HG03342 (cell line): ENCODE data around the gene MGAT1.
A peak's percentile ranks its signal among the peaks of the same experiment; 100 is the strongest.

Experiments used
- ATAC-seq: cut with Tn5 transposase; IDR thresholded peaks from one replicate; pipeline ENCODE4 v1.9.1; 2021; ENCODE audit warnings: mild to moderate bottlenecking, moderate library complexity; ENCODE audit not compliant: unreplicated experiment

MGAT1 gene

GRCh38 chr5:180824630-180825476 lies 22.2 kb upstream of the MGAT1 start:
- no peak for ATAC-seq

- no peak for ATAC-seq
Measured at GRCh38 chr5:180823940-180824629, 21.5 kb upstream of the MGAT1 start.

GRCh38 chr5:180823346-180823745 lies 20.7 kb upstream of the MGAT1 start:
- no peak for ATAC-seq

GRCh38 chr5:180821538-180821937 lies 18.9 kb upstream of the MGAT1 start:
- no peak for ATAC-seq

GRCh38 chr5:180820788-180821321 lies 18.2 kb upstream of the MGAT1 start:
- peak; percentile 80 for ATAC-seq

- ATAC-seq: no peak
Measured at GRCh38 chr5:180818677-180819341, 16.2 kb upstream of the MGAT1 start.

GRCh38 chr5:180817893-180818674 lies 15.5 kb upstream of the MGAT1 start:
- ATAC-seq: no peak

- ATAC-seq: peak; percentile 33
Measured at GRCh38 chr5:180816608-180817534, 14.3 kb upstream of the MGAT1 start.

- no peak for ATAC-seq
Measured at GRCh38 chr5:180815293-180815917, 12.8 kb upstream of the MGAT1 start.

- ATAC-seq: no peak
Measured at GRCh38 chr5:180813420-180813819, 10.8 kb upstream of the MGAT1 start.

- ATAC-seq: no peak
Measured at GRCh38 chr5:180811623-180812124, 9.1 kb upstream of the MGAT1 start.

- ATAC-seq: no peak
Measured at GRCh38 chr5:180810959-180811622, 8.5 kb upstream of the MGAT1 start.

- peak; percentile 59 for ATAC-seq
Measured at GRCh38 chr5:180810210-180810958, 7.8 kb upstream of the MGAT1 start.

- peak; percentile 61 for ATAC-seq
Measured at GRCh38 chr5:180809403-180810209, 7.0 kb upstream of the MGAT1 start.

GRCh38 chr5:180808461-180809000 lies 5.9 kb upstream of the MGAT1 start:
- no peak for ATAC-seq

GRCh38 chr5:180807654-180808414 lies 5.2 kb upstream of the MGAT1 start:
- no peak for ATAC-seq
